Right atrium auricular region (tissue), 2 donors: ENCODE results near the gene DNAH10. TPM values are rescaled to one million over a fixed set of nuclear protein-coding genes. Genes with fewer than 3 reads are reported as not detected.

ENCODE experiments used
- DNase-seq: peaks from one replicate; pipeline ENCODE4 v3.0.0-alpha.2; 2019; ENCODE audit warnings: low spot score
- H3K27ac ChIP-seq, 2 donors: fragments of 200-600 bp; sonication (generic); 1 replicate in 1 of 2; 2 replicates in 1 of 2; pipeline ENCODE4 v1.5.1; 2016 to 2019
- H3K27me3 ChIP-seq, 2 donors: fragments of 200-600 bp; sonication (generic); one replicate each; pipeline versions ENCODE4 v1.5.1 to v1.6.0; 2017 to 2019
- H3K36me3 ChIP-seq: fragments of 200-600 bp; sonication (generic); one replicate; pipeline ENCODE4 v1.5.1; 2016
- H3K4me1 ChIP-seq, 2 donors: fragments of 200-600 bp; sonication (generic); one replicate each; pipeline versions ENCODE4 v1.5.1 to v1.6.0; 2017 to 2019
- H3K4me3 ChIP-seq, 2 donors: fragments of 200-600 bp; sonication (generic); 1 replicate in 1 of 2; 2 replicates in 1 of 2; pipeline ENCODE4 v1.5.1; 2017 to 2019; ENCODE audit warnings: mild to moderate bottlenecking in 1 of 2, moderate library complexity in 1 of 2
- H3K9me3 ChIP-seq, 2 donors: fragments of 200-600 bp; sonication (generic); one replicate each; pipeline ENCODE4 v1.5.1; 2019
- CTCF ChIP-seq, 2 donors: fragments of 200-600 bp; sonication (generic); IDR thresholded peaks; one replicate each; pipeline ENCODE4 v1.5.1; 2019; ENCODE audit warnings: antibody characterized with exemption in 2 of 2
- total RNA-seq, 2 donors: library from RNA; depleted of rRNA; stranded (reverse); fragments of >200 nt; gene quantifications; one replicate each; pipeline ENCODE4 v1.1.0, GENCODE V29; 2016

DNAH10 gene
- total RNA-seq, 2 donors from 2014 or later, result 0.11 TPM; not detected in 1

GRCh38 chr12:123917337-123917850, 155.3 kb downstream of the DNAH10 start:
- DNase-seq, result no peak
- no peaks in the 10 kb centered on the region for H3K36me3 ChIP-seq
- H3K4me1 ChIP-seq, result no peaks in the 10 kb centered on the region
- H3K27me3 ChIP-seq, result no peaks in the 10 kb centered on the region
- TF ChIP-seq CTCF (IDR thresholded peaks at IDR 0.05), result no peak
- H3K4me3 ChIP-seq, result no peak overlapping the region
- H3K9me3 ChIP-seq, result no peaks in the 10 kb centered on the region
- no peak overlapping the region for H3K27ac ChIP-seq

GRCh38 chr12:123919980-123920360, 157.9 kb downstream of the DNAH10 start:
- Histone ChIP-seq H3K27ac (no peak overlapping the region), H3K4me1 (no peaks in the 10 kb centered on the region), H3K4me3 (no peak overlapping the region), H3K27me3 (no peaks in the 10 kb centered on the region), H3K9me3 (no peaks in the 10 kb centered on the region), H3K36me3 (no peaks in the 10 kb centered on the region)
- no peak for TF ChIP-seq CTCF (IDR thresholded peaks at IDR 0.05)
- no peak for DNase-seq

- H3K36me3 ChIP-seq, result no peaks in the 10 kb centered on the region
- no peaks in the 10 kb centered on the region for H3K9me3 ChIP-seq
- no peaks in the 10 kb centered on the region for H3K4me1 ChIP-seq
- DNase-seq, result no peak
- TF ChIP-seq CTCF (IDR thresholded peaks at IDR 0.05), result no peak
- H3K4me3 ChIP-seq, result no peak overlapping the region
- no peaks in the 10 kb centered on the region for H3K27me3 ChIP-seq
- H3K27ac ChIP-seq, result no peak overlapping the region
Measured at GRCh38 chr12:123923038-123923437, 160.9 kb downstream of the DNAH10 start.

- H3K27ac ChIP-seq, result no peak overlapping the region
- no peaks in the 10 kb centered on the region for H3K27me3 ChIP-seq
- no peak for DNase-seq
- no peak for TF ChIP-seq CTCF (IDR thresholded peaks at IDR 0.05)
- H3K36me3 ChIP-seq, result no peaks in the 10 kb centered on the region
- no peaks in the 10 kb centered on the region for H3K4me1 ChIP-seq
- H3K4me3 ChIP-seq, result no peak overlapping the region
- no peaks in the 10 kb centered on the region for H3K9me3 ChIP-seq
Measured at GRCh38 chr12:123923927-123924326, 161.8 kb downstream of the DNAH10 start.

GRCh38 chr12:123924539-123924938, 162.4 kb downstream of the DNAH10 start:
- Histone ChIP-seq H3K4me1 (no peaks in the 10 kb centered on the region), H3K9me3 (no peaks in the 10 kb centered on the region), H3K36me3 (no peaks in the 10 kb centered on the region), H3K27me3 (no peaks in the 10 kb centered on the region), H3K4me3 (no peak overlapping the region), H3K27ac (no peak overlapping the region)
- TF ChIP-seq CTCF (IDR thresholded peaks at IDR 0.05), result no peak
- no peak for DNase-seq

GRCh38 chr12:123928274-123928865, 166.3 kb downstream of the DNAH10 start:
- H3K4me3 ChIP-seq, result no peak overlapping the region
- TF ChIP-seq CTCF (IDR thresholded peaks at IDR 0.05), result no peak
- no peaks in the 10 kb centered on the region for H3K27me3 ChIP-seq
- no peak overlapping the region for H3K27ac ChIP-seq
- H3K9me3 ChIP-seq, result no peaks in the 10 kb centered on the region
- H3K36me3 ChIP-seq, result no peaks in the 10 kb centered on the region
- DNase-seq, result no peak
- H3K4me1 ChIP-seq, result no peaks in the 10 kb centered on the region
